Lower leg skin (tissue), 4 donors: ENCODE results near the gene TMEM192. TPM values are rescaled to one million over a fixed set of nuclear protein-coding genes. Genes with fewer than 3 reads are reported as not detected.

ENCODE experiments used
- DNase-seq, 2 donors: peaks; one replicate each; pipeline ENCODE4 v3.0.0-alpha.2; 2019; ENCODE audit warnings: low spot score in 2 of 2
- H3K4me3 ChIP-seq: fragments of 200-600 bp; sonication (generic); 2 replicates; pipeline ENCODE4 v1.5.1; 2017; ENCODE audit warnings: mild to moderate bottlenecking, low read depth; ENCODE audit not compliant: poor library complexity, severe bottlenecking
- POLR2A ChIP-seq, 2 donors: fragments of 450-650 bp; IDR thresholded peaks; one replicate each; pipeline ENCODE4 v1.6.1; 2016 to 2017; ENCODE audit warnings: antibody characterized with exemption in 2 of 2, mild to moderate bottlenecking in 1 of 2, moderate library complexity in 1 of 2
- WGBS, 2 donors: methylation state at CpG; one replicate each; pipeline ENCODE4 v1.1.5; 2018; 5-methylcytosine and 5-hydroxymethylcytosine counted together
- intact Hi-C: fragments of 100-400 bp; cut with DNase I; formaldehyde crosslinking; loops from one replicate; pipeline ENCODE4 v1.15.0; 2023; ENCODE audit warnings: low total_unique reads
- total RNA-seq, 4 donors: library from RNA; depleted of rRNA; stranded (reverse); fragments of >200 nt; gene quantifications; one replicate each; pipeline ENCODE4 v1.1.0, GENCODE V29; 2016
- TF ChIP-seq, protein P1 (sequence below), 3 donors: fragments of 450-650 bp; IDR thresholded peaks; one replicate each; pipeline ENCODE4 v1.5.1; 2016; ENCODE audit warnings: antibody characterized with exemption in 3 of 3, mild to moderate bottlenecking in 3 of 3, moderate library complexity in 2 of 3

Gene TMEM192
- total RNA-seq = 10 to 100 TPM in 3 of 4 donors, 1 to 10 TPM in 1; 7.0 to 12.6 (median 11.4) TPM

DNA sequence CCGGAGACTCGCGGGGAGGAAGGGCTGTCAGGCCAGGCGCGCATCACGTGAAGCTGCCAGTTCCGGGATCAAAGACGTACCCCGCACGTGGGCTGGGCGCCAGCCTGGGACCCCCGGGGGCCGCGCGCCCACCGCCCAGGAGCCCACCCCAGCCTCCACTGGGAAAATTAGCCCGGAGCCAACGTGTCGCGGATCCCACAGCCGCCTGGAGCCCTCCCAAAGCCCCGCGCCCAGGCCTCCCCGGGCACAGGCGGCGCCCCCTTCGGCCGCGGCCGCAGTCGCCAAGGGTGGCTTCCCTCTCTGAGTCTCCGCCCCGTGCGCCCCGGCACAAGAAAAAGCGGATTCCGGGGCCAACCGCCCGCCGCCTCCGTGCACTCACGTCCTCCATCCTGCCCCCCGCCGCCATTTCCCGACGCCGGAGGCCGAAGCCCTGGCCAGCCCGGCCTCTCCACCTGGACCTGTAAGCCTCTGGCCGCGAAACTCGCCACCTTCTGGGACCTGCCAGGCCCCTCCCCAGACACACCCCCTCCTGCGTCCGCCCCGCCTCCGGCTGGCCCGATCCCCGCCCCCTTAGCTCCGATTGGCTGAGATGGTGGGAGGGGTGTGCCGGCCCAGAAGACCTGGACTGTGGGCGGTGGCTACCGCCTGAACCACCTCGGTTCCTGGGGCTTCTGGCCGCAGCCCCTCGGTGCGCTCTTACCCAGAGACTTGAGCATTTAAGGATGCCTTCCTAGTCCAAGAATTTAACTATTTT lies at the start of gene TMEM192:
TSS of gene TMEM192 (minus strand) at position 493 of the 754 bp plus-strand sequence. CDS start at position 406, 87 bp downstream.
- WGBS, 2 donors = 0 to 1% methylated on average over 19 to 50 of the region's 66 CpGs
- H3K4me3 ChIP-seq = peak within 1 kb of the TSS; percentile 98
- intact Hi-C loops = no loop called here
- peak; percentile 93 to 99 for DNase-seq
- TF ChIP-seq, protein P1, sequence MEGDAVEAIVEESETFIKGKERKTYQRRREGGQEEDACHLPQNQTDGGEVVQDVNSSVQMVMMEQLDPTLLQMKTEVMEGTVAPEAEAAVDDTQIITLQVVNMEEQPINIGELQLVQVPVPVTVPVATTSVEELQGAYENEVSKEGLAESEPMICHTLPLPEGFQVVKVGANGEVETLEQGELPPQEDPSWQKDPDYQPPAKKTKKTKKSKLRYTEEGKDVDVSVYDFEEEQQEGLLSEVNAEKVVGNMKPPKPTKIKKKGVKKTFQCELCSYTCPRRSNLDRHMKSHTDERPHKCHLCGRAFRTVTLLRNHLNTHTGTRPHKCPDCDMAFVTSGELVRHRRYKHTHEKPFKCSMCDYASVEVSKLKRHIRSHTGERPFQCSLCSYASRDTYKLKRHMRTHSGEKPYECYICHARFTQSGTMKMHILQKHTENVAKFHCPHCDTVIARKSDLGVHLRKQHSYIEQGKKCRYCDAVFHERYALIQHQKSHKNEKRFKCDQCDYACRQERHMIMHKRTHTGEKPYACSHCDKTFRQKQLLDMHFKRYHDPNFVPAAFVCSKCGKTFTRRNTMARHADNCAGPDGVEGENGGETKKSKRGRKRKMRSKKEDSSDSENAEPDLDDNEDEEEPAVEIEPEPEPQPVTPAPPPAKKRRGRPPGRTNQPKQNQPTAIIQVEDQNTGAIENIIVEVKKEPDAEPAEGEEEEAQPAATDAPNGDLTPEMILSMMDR (IDR thresholded peaks at IDR 0.05) = no peak
- no peak for TF ChIP-seq POLR2A (IDR thresholded peaks at IDR 0.05)

DNA sequence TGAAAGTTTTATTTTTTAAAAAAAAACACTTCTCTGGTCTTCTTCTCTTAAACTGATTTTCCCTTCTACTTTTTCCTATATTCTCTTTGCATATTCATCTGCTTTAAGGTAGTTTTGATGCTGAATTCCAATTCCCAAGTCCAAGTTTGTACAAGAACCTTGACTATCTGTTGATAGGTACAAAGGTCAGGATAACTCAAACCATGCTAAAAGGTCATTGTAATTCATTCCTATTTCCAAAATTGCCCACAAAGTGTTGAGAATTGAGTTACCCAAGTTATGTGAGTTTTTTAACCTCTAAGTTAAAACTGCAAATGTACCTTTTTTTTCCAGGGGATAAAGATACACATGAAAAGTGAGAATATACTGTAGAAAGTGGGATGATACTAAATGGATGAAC lies 46.1 kb upstream of the TMEM192 start:
- TF ChIP-seq, protein P1 (IDR thresholded peaks at IDR 0.05) = no peak
- intact Hi-C loops = no loop called here
- no peak overlapping the region for H3K4me3 ChIP-seq
- DNase-seq = no peak

DNA sequence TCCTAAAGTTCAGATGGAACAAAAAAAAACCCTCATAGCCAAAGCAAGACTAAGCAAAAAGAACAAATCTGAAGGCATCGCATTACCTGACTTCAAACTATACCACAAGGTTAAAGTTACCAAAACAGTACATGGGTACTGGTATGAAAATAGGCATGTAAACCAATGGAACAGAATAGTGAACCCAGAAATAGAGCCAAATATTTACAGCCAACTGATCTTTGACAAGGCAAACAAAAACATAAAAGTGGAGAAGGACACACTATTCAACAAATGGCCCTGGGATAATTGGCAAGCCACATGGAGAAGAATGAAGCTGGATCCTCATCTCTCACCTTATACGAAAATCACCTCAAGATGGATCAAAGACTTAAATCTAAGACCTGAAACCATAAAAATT lies 44.2 kb upstream of the TMEM192 start:
- no peak for TF ChIP-seq POLR2A (IDR thresholded peaks at IDR 0.05)
- TF ChIP-seq, protein P1 (IDR thresholded peaks at IDR 0.05) = no peak
- DNase-seq = no peak
- intact Hi-C loops = no loop called here
- no peak overlapping the region for H3K4me3 ChIP-seq
- WGBS, 2 donors = 87 to 89% methylated on average over 2 of the region's 2 CpGs

DNA sequence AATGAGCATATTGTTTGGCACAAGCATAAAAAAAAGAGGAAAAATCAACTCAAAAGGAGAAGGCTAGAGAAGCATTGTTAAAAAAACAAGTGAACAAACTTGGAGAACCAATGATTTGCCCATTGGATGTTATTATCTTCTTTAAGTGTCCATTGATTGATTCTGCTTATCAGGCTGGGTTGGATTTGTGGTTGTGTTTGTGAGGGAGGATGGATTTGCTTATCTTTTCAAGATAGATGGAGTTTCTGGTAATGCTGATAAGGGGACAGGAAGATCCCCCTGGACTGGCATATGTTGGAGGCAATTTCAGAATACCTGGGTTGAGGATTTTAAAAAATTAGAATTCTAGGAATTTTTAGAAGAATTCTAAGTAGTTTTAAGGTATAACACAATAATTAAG lies 41.8 kb upstream of the TMEM192 start:
- TF ChIP-seq POLR2A (IDR thresholded peaks at IDR 0.05) = no peak
- TF ChIP-seq, protein P1 (IDR thresholded peaks at IDR 0.05) = no peak
- intact Hi-C loops = no loop called here
- H3K4me3 ChIP-seq = no peak overlapping the region
- no peak for DNase-seq

DNA sequence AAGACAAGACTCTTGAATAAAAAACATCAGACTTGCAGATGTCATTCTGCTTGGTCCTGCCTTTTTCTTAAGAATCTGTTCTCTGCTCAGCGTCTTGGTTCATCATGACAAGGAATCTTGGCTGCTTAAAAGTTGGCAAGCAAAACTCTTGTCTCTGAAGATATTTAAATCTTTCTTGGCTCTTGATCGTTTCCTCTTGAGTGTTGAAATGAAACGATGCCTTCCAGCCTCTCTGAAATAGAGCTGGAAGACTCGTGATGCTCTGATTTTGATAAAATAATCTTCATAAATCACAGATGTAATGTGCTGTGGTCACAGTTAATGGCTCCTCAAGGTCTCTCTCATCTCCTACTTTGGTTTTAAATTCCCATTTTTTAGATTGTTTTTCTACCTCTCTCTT lies 39.9 kb upstream of the TMEM192 start:
- no peak overlapping the region for H3K4me3 ChIP-seq
- WGBS, 2 donors = 19 to 23% methylated on average over 4 of the region's 4 CpGs
- TF ChIP-seq POLR2A (IDR thresholded peaks at IDR 0.05) = no peak
- TF ChIP-seq, protein P1 (IDR thresholded peaks at IDR 0.05) = no peak
- intact Hi-C loops = no loop called here
- peak in 1 of 2 donors; percentile 27 for DNase-seq

DNA sequence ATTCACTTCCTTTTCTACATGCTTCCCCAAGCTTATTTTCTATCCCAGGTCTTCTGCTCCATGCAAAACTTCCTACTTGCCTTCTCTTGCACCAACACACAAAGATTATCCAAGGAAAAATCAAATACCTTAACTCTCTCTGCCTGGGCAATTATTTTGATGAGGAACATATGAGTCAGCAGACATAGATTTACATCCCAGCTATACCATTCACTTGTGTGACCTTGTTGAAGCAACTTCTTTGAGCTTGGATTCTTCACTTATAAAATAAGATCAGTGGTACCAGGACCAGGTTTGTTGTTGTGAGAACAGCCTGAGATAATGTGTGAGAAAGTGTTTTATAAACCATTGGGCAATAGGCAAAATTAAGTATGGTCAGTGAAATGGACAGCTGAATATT lies 39.1 kb upstream of the TMEM192 start:
- no peak for DNase-seq
- H3K4me3 ChIP-seq = no peak overlapping the region
- no peak for TF ChIP-seq POLR2A (IDR thresholded peaks at IDR 0.05)
- TF ChIP-seq, protein P1 (IDR thresholded peaks at IDR 0.05) = no peak
- intact Hi-C loops = no loop called here
